ENCODE data around the gene FAM25A. TPM values are rescaled to one million over a fixed set of nuclear protein-coding genes. Genes with fewer than 3 reads are reported as not detected.

Gene FAM25A
- polyA plus RNA-seq, 1 of the 3 experiments (the other 2 are of a cell fraction): not detected

- Histone ChIP-seq H3K4me1 (ENCODE audit: control insufficient read depth in 1 of 2, insufficient read depth in 2 of 2, low read depth in 1 of 2, low read length in 1 of 2) (peaks cover 0 to 2% of the 10 kb centered on the region in 2 experiments; a peak in 2 of 4 replicates), H2AFZ (ENCODE audit: low read depth) (no peak overlapping the region), H3K4me3 (ENCODE audit: low read depth in 2 of 2, low read length in 1 of 2) (no peak overlapping the region), H3K9me2 (no peaks in the 10 kb centered on the region), H3K36me3 (replicated peaks in 1 of 2; ENCODE audit: control insufficient read depth in 1 of 2, insufficient read depth in 2 of 2, low read length in 1 of 2) (peaks cover 24 to 52% of the 10 kb centered on the region in 2 experiments), H3K9ac (no peak overlapping the region), H3K4me2 (no peak overlapping the region), H3K79me2 (ENCODE audit: insufficient read depth) (no peaks in the 10 kb centered on the region), H3F3A (replicated peaks; ENCODE audit: insufficient read depth) (peaks cover 7% of the 10 kb centered on the region), H3K9me3 (no peaks in the 10 kb centered on the region), H4K20me1 (ENCODE audit: insufficient read depth) (no peaks in the 10 kb centered on the region), H3K27me3 (ENCODE audit: insufficient read depth) (no peaks in the 10 kb centered on the region), H3K27ac (ENCODE audit: low read depth in 2 of 2, low read length in 1 of 2) (no peak overlapping the region)
- CTCF ChIA-PET: interaction anchor here (1.0 kb wide), 1 partner anchor 9 kb away, joined by 3 read pairs; no protein-coding TSS in a partner anchor
- WGBS (ENCODE audit: low lambda C conversion rate): 100% methylated on average over 1 of the region's 1 CpG
- peak; percentile 30 for DNase-seq
- POLR2A ChIA-PET: no interaction called here
- TF ChIP-seq EZH2phosphoT487 (IDR thresholded peaks at IDR 0.05; ENCODE audit: borderline replicate concordance, low read depth) (no peak), MAX (IDR thresholded peaks at IDR 0.05; ENCODE audit: low read depth) (no peak), TEAD4 (IDR thresholded peaks at IDR 0.05; ENCODE audit: borderline replicate concordance, insufficient read depth) (no peak), TAF1 (IDR thresholded peaks at IDR 0.05; ENCODE audit: borderline replicate concordance, low read depth, low read length) (no peak), FOXM1 (IDR thresholded peaks at IDR 0.05; ENCODE audit: low read depth) (no peak), NFIC (IDR thresholded peaks at IDR 0.05; ENCODE audit: borderline replicate concordance) (no peak), GATA2 (CRISPR knock-in tag; IDR thresholded peaks at IDR 0.05) (no peak), RFX5 (IDR thresholded peaks at IDR 0.05; ENCODE audit: low read length) (no peak), CTCF (IDR thresholded peaks at IDR 0.05) (no peak), FOXJ3 (CRISPR knock-in tag; IDR thresholded peaks at IDR 0.05) (no peak), SMC3 (IDR thresholded peaks at IDR 0.05; ENCODE audit: low read depth, low read length) (no peak)
These were observed 48.2 kb downstream of the FAM25A start for GRCh38 chr10:87068281-87068680.

- Histone ChIP-seq H3K79me2 (ENCODE audit: insufficient read depth) (no peaks in the 10 kb centered on the region), H3K4me3 (ENCODE audit: low read depth in 2 of 2, low read length in 1 of 2) (no peak overlapping the region), H3K36me3 (replicated peaks in 1 of 2; ENCODE audit: control insufficient read depth in 1 of 2, insufficient read depth in 2 of 2, low read length in 1 of 2) (peaks cover 16 to 53% of the 10 kb centered on the region in 2 experiments), H3K9ac (no peak overlapping the region), H3K27me3 (ENCODE audit: insufficient read depth) (no peaks in the 10 kb centered on the region), H3K27ac (ENCODE audit: low read depth in 2 of 2, low read length in 1 of 2) (no peak overlapping the region; a peak in 2 of 4 replicates), H3K4me1 (ENCODE audit: control insufficient read depth in 1 of 2, insufficient read depth in 2 of 2, low read depth in 1 of 2, low read length in 1 of 2) (peaks cover 0 to 2% of the 10 kb centered on the region in 2 experiments; a peak in 2 of 4 replicates), H4K20me1 (ENCODE audit: insufficient read depth) (no peaks in the 10 kb centered on the region), H3K4me2 (no peak overlapping the region), H3K9me3 (no peaks in the 10 kb centered on the region), H2AFZ (ENCODE audit: low read depth) (no peak overlapping the region), H3F3A (replicated peaks; ENCODE audit: insufficient read depth) (peaks cover 7% of the 10 kb centered on the region), H3K9me2 (no peaks in the 10 kb centered on the region)
- ChIA-PET CTCF (interaction anchor here (0.8 kb wide), 1 partner anchor 133 kb away, joined by 3 read pairs; no protein-coding TSS in a partner anchor), POLR2A (no interaction called here)
- DNase-seq: no peak
- 52% methylated on average over 2 of the region's 2 CpGs for WGBS (ENCODE audit: low lambda C conversion rate)
- no peak for TF ChIP-seq RCOR1 (IDR thresholded peaks at IDR 0.05; ENCODE audit: low read length)
- no peak for TF ChIP-seq RFX5 (IDR thresholded peaks at IDR 0.05; ENCODE audit: low read length)
- TF ChIP-seq, protein P1, sequence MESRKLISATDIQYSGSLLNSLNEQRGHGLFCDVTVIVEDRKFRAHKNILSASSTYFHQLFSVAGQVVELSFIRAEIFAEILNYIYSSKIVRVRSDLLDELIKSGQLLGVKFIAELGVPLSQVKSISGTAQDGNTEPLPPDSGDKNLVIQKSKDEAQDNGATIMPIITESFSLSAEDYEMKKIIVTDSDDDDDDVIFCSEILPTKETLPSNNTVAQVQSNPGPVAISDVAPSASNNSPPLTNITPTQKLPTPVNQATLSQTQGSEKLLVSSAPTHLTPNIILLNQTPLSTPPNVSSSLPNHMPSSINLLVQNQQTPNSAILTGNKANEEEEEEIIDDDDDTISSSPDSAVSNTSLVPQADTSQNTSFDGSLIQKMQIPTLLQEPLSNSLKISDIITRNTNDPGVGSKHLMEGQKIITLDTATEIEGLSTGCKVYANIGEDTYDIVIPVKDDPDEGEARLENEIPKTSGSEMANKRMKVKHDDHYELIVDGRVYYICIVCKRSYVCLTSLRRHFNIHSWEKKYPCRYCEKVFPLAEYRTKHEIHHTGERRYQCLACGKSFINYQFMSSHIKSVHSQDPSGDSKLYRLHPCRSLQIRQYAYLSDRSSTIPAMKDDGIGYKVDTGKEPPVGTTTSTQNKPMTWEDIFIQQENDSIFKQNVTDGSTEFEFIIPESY (IDR thresholded peaks at IDR 0.05; ENCODE audit: borderline replicate concordance, low read depth): no peak
- no peak for TF ChIP-seq TAF1 (IDR thresholded peaks at IDR 0.05; ENCODE audit: borderline replicate concordance, low read depth, low read length)
- TF ChIP-seq IRF3 (IDR thresholded peaks at IDR 0.05; ENCODE audit: low read depth, low read length): no peak
- TF ChIP-seq RAD21 (IDR thresholded peaks at IDR 0.05; ENCODE audit: low read length): no peak
- TF ChIP-seq EP300 (IDR thresholded peaks at IDR 0.05; ENCODE audit: borderline replicate concordance in 1 of 2, low read depth in 1 of 2, low read length in 1 of 2): no peak
- TF ChIP-seq MXI1 (IDR thresholded peaks at IDR 0.05; ENCODE audit: low read depth, low read length): no peak
- TF ChIP-seq, protein P2, sequence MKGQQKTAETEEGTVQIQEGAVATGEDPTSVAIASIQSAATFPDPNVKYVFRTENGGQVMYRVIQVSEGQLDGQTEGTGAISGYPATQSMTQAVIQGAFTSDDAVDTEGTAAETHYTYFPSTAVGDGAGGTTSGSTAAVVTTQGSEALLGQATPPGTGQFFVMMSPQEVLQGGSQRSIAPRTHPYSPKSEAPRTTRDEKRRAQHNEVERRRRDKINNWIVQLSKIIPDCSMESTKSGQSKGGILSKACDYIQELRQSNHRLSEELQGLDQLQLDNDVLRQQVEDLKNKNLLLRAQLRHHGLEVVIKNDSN (IDR thresholded peaks at IDR 0.05; ENCODE audit: borderline replicate concordance, low read depth): no peak
- TF ChIP-seq CTCF (IDR thresholded peaks at IDR 0.05): no peak
- TF ChIP-seq YY1 (IDR thresholded peaks at IDR 0.05; ENCODE audit: low read depth): no peak
- no peak for TF ChIP-seq FOXJ3 (CRISPR knock-in tag; IDR thresholded peaks at IDR 0.05)
These were observed 52.4 kb downstream of the FAM25A start for GRCh38 chr10:87072449-87072848.
